ENCODE results near the gene KRCC1.
"Not testable (repeated sequence)": the region's sequence is repeated elsewhere in the genome, so short reads cannot be mapped to it uniquely, and the experiment has no call there.

KRCC1 gene

DNA sequence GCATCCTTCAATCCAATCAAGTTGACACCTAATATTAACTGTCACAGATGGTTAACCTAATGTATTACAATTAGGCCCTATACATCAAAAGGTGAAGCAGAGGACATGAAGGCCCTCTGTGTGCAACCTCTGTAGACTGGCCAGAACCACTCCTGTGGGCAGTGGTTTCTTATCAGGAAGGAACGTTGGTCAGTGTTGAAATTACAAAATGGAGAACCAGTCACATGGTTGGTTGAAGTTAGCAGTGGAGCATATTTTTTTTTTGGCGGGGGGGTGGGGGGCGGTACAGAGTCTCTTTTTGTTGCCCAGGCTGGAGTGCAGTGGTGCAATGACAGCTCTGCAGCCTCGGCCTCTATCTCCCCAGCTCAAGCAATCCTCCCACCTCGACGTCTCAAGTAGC, 59.0 kb downstream of the KRCC1 start:
- no peak for DNase-seq

DNA sequence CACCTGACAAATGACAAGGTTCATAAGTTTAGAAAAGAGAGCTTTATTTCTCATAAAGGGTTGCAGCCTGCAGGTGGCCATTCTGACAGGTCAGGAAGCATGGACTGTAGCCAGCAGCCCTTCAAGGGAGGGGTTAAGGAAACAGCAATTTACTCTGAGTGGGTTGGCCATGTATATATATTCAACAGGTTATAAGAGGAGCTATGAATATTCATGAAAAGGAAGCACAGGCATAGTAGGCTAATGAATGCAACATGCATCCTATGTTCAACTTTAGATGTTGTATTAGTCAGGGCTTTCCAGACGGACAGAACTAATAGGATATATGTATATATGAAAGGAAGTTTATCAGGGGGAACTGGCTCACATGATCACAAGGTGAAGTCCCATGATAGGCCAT, 59.8 kb downstream of the KRCC1 start:
- no peak for DNase-seq

DNA sequence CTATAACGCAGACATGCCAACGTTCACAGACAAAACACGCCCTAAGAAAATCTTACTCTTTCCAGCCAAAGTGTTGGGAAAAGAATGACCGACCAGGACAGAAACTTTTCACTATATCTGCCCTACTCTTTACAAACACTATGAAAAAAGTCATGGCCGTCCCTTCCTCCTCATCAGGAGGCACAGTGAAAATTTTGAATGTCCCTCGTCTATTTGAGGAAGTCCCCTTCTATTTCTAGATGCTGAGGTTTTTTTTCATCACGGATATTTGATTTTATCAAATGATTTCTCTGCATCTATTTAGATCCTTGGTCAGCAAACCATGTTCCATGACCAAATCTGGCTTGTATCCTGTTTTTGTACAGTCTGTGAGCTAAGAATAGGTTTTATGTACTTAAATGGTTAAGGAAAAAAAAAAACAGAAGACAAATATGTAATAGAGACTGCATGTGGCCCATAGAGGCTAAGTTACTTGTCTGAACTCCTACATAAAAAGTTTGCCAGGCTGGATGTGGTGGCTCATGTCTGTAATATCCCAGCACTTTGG, 61.2 kb downstream of the KRCC1 start:
- not testable (repeated sequence) for DNase-seq

DNA sequence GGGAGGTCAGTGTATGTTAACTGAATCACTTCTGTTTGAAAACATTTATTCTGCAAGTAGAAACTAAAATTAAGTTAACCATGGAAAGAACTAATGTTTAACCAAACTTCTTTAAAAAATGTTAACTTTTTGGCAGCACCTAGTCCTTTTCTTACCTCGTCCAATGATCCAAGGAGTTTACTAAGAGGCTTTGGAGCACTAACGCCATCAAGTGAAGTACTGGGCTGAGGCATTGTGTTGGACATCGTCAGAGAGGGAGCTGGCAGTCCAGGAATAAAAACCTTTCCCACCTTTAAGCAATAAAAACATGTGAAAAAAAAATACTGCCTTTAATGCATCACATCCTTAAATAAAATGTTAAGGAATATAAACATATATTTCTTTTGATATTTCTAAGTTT, 63.0 kb downstream of the KRCC1 start:
- not testable (repeated sequence) for DNase-seq

DNA sequence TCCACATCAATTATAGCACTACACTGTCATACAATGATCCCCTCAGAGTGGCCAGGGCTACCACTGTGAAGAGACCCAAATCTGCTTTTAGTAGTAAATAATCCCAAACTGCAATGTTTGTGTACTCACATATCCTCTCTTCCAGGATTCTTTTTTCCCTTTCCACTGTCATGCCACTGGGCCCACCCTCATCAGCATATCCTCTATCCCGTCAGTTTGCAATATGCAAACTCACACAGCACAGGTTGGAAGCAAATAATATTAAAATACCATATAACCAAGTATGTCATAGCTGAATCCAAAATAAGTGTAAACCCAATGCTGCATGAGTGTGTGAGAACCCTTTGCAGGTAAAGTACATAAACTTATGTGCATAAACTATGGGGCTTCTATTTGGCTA, 68.1 kb downstream of the KRCC1 start:
- not testable (repeated sequence) for DNase-seq

DNA sequence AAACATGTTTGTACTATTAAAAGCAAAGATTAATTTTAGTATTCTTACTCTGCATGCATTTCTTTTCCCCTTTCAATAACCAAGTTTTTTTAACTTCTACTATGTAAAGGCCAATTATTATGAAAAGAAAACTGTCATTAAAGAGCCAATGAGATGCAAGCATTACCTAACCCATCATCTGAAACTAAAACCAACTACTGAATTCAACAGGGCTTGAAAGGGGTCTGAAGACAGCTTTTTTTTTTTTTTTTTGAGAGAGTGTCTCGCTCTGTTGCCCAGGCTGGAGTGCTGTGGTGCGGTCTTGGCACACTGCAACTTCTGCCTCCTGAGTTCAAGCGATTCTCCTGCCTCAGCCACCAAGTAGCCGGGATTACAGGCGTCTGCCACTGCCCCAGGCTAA, 69.7 kb downstream of the KRCC1 start:
- DNase-seq: not testable (repeated sequence)

DNA sequence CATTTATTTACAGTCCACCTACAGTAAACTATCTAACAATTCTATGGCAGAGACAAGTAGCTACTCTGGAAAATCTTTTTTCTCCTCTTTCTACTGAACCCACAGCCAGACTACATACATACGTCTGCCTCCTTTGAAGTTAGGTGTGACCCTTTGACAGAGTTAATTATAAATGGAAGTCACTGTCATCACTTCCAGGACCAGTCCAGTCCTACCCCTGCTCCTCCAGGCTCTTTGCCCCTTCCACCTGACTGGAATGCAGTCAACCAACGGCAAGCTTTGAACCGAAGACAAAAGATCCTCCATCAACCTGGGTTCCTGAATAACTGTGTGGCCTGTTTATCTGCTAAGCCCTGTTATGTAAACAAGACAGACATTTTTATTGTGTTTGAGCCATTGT, 74.4 kb downstream of the KRCC1 start:
- DNase-seq: not testable (repeated sequence)
